Activated CD4-positive, alpha-beta memory T cell treated with anti-CD3 and anti-CD28 coated beads for 36 hours (primary cell): ENCODE results near the gene BSCL2. TPM values are rescaled to one million over a fixed set of nuclear protein-coding genes. Genes with fewer than 3 reads are reported as not detected.
"Not testable (repeated sequence)": the region's sequence is repeated elsewhere in the genome, so short reads cannot be mapped to it uniquely, and the experiment has no call there.

ENCODE experiments used
- CTCF ChIA-PET: fragments of 350-600 bp; sonication (Branson Sonifier 250); formaldehyde crosslinking; loops from one replicate; lab custom pipeline; 2021; ENCODE audit warnings: antibody characterized with exemption, inconsistent platforms; lab: Charles Lee
- POLR2A ChIA-PET: fragments of 350-600 bp; sonication (Branson Sonifier 250); formaldehyde crosslinking; loops from one replicate; lab custom pipeline; 2021; ENCODE audit warnings: antibody characterized with exemption; lab: Charles Lee
- DNase-seq: peaks from one replicate; pipeline ENCODE4 v3.0.0-alpha.2; 2020
- H3K27ac Mint-ChIP-seq: one replicate; pipeline ENCODE4 v1.8.0; 2021; ENCODE audit warnings: mixed read lengths
- H3K27me3 Mint-ChIP-seq: one replicate; pipeline ENCODE4 v1.8.0; 2021; ENCODE audit warnings: mixed read lengths
- H3K36me3 Mint-ChIP-seq: one replicate; pipeline ENCODE4 v1.8.0; 2021; ENCODE audit warnings: mixed read lengths
- H3K4me1 Mint-ChIP-seq: one replicate; pipeline ENCODE4 v1.8.0; 2021; ENCODE audit warnings: low read depth, mixed read lengths
- H3K4me3 Mint-ChIP-seq: one replicate; pipeline ENCODE4 v1.8.0; 2021; ENCODE audit warnings: mild to moderate bottlenecking, mixed read lengths
- H3K9me3 Mint-ChIP-seq: one replicate; pipeline ENCODE4 v1.8.0; 2021; ENCODE audit warnings: mixed read lengths
- intact Hi-C: fragments of 100-400 bp; cut with micrococcal nuclease; formaldehyde crosslinking; loops from one replicate; pipeline ENCODE4 v1.15.1; 2023
- total RNA-seq, 2 experiments: library from RNA; stranded (reverse); gene quantifications; one replicate each; pipeline ENCODE4 v1.2.3, GENCODE V29; 2021

BSCL2 gene
- total RNA-seq, 2 experiments from 2014 or later, result 18.0 to 20.4 TPM

DNA sequence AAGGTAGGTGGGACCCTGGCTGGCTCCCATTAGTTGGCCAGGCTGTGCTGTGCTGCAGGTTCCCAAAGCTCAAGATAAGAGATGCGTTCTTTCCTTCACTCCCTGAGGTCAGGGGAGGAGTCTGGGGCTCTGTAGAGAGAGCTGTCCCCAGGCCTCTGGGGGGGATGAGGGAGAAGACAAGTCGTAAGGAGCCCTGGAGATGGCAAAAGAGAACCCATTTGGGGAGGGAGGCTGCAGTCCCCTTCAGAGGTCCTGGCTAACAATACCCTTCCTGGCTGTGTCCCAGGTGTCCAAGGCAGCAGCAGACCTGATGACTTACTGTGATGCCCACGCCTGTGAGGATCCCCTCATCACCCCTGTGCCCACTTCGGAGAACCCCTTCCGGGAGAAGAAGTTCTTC, 1.2 kb upstream of the BSCL2 start:
- DNase-seq, result no peak
- no peaks in the 10 kb centered on the region for H3K9me3 Mint-ChIP-seq
- ChIA-PET CTCF (interaction anchor here (0.7 to 2.5 kb wide), 5 partner anchors 15 to 284 kb away, joined by 3 to 9 read pairs (median 5); partner anchors contain the start of genes HNRNPUL2 and TUT1), POLR2A (interaction anchor here (0.7 to 5.4 kb wide), 13 partner anchors 19 to 284 kb away, joined by 3 to 29 read pairs (median 8); partner anchors contain the start of genes C11orf98, CSKMT, GANAB and HNRNPUL2)
- peaks cover 33% of the 10 kb centered on the region for H3K36me3 Mint-ChIP-seq
- peak overlapping the region; percentile 95 for H3K27ac Mint-ChIP-seq
- intact Hi-C loops, result loop anchor here (2.0 to 5.0 kb wide), 4 partner anchors 44 to 116 kb away; partner anchors contain the start of genes C11orf98, CSKMT, POLR2G and TUT1
- H3K27me3 Mint-ChIP-seq, result no peaks in the 10 kb centered on the region
- peak overlapping the region; percentile 86 for H3K4me3 Mint-ChIP-seq
- peaks cover 58% of the 10 kb centered on the region for H3K4me1 Mint-ChIP-seq

DNA sequence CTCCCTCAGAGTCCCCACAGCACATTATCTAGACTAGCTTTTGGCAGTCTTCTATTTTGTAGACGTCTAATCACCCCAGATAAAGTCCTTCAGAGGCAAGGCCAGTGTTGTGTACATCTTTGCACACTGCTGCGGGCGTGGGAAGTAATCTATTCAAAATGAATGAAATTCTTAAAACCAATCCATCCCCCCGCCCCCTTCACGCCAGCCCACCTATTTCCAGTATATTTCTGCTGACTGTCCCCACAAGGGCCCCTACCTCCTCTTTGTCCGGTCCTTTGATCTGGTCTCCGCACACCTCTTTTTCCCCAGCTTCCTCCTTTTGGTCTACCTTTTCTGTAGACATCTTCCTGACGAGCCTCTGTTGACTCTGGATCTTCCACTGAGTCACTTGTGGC, 375 bp downstream of the BSCL2 start:
- Mint-ChIP-seq H3K27me3 (no peaks in the 10 kb centered on the region), H3K36me3 (peaks cover 28% of the 10 kb centered on the region), H3K4me1 (peaks cover 50% of the 10 kb centered on the region), H3K27ac (no peak overlapping the region), H3K4me3 (peak overlapping the region; percentile 32), H3K9me3 (no peaks in the 10 kb centered on the region)
- no peak for DNase-seq
- CTCF ChIA-PET, result interaction anchor here (1.1 to 2.0 kb wide), 3 partner anchors 12 to 282 kb away, joined by 3 to 8 read pairs (median 6); no protein-coding TSS in a partner anchor
- intact Hi-C loops, result loop anchor here (5.0 kb wide), 2 partner anchors 45 to 115 kb away; partner anchors contain the start of genes TUT1 and ZBTB3
- POLR2A ChIA-PET, result interaction anchor here (1.0 to 5.4 kb wide), 5 partner anchors 35 to 134 kb away, joined by 5 to 29 read pairs (median 8); partner anchors contain the start of genes C11orf98, CSKMT, INTS5 and LBHD1

DNA sequence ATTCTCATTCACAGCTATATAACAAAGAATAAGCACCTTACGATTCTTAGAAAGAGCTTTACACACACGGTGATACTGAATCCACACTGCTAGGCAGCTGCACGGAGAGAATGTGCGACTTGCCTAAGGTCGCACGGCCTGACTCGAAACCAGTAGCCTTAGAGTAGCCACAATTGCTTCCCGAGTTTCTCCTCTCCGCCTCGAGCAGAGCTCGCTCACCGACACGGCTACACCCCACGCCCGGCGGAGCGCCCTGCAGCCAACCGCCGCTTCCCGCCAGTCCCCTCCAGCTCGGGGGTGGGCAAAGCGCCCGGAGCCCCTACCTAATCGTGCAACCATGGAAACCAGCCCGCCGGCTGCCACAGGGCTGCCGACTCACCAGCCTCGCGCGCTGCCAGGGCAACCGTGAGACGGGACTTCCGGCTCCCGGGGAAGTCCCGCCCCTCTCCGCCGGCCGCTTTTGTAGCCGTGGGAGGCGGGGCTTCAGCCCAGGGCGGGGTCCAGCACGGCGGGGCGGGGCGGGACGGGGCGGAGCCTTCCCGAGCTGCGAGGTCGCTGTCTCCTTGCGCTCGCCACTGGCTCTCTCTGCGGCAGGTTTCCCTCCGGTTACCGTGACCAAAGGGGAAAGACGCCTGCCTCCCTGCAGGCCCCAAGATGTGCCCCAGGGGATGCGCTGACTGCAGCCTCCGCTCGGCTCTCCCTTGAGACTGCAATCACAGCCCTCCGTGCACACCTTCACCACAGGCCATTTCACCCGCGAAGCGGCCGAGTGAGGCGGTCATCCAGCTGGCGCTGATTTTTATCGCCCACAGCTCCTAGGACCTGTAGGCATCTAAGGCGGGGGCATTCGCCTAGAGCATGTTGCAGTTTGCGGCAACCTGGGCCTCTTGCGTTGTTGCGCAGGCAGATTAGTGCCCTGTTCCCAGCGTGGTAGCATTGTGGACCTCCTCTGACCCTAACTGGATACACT, 1.1 kb downstream of the BSCL2 start:
- H3K9me3 Mint-ChIP-seq, result no peaks in the 10 kb centered on the region
- intact Hi-C loops, result loop anchor here (5.0 kb wide), 2 partner anchors 46 to 114 kb away; partner anchors contain the start of genes TUT1 and ZBTB3
- peaks cover 30% of the 10 kb centered on the region for H3K36me3 Mint-ChIP-seq
- DNase-seq, result peak; percentile 96
- no peaks in the 10 kb centered on the region for H3K27me3 Mint-ChIP-seq
- ChIA-PET POLR2A (interaction anchor here (0.8 to 5.4 kb wide), 9 partner anchors 17 to 134 kb away, joined by 3 to 29 read pairs (median 5); partner anchors contain the start of genes B3GAT3, C11orf98, CSKMT and GANAB), CTCF (interaction anchor here (0.6 to 2.0 kb wide), 7 partner anchors 9 to 281 kb away, joined by 3 to 8 read pairs (median 4); partner anchors contain the start of genes HNRNPUL2, STX5 and TTC9C)
- peak overlapping the region; percentile 70 for H3K27ac Mint-ChIP-seq
- peak overlapping the region; percentile 85 for H3K4me3 Mint-ChIP-seq
- H3K4me1 Mint-ChIP-seq, result peaks cover 50% of the 10 kb centered on the region

DNA sequence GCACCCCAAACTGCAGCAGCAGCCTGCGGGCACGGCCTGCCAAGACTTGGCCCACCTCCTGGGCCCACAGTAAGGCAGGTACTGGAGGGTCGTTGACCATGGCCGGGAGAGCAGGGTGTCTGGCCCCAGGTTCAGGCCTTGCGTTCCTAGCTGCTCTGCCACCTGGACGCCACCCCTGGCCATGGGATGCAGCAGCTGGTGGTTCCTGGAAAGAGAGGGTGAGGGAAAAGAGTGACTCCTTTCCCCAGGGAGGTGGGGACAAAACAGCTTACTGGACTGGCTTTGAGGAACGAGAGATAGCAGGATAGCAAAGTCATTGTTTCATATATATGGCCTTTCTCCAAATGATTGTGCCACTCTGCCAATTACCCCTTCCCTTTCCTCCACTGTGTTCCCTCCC, 1.8 kb downstream of the BSCL2 start:
- CTCF ChIA-PET, result interaction anchor here (0.5 to 2.0 kb wide), 7 partner anchors 8 to 281 kb away, joined by 3 to 8 read pairs (median 4); partner anchors contain the start of genes HNRNPUL2 and TTC9C
- POLR2A ChIA-PET, result interaction anchor here (0.8 to 5.4 kb wide), 7 partner anchors 16 to 135 kb away, joined by 3 to 29 read pairs (median 5); partner anchors contain the start of genes B3GAT3, GANAB, INTS5 and LBHD1
- H3K36me3 Mint-ChIP-seq, result peaks cover 29% of the 10 kb centered on the region
- no peak for DNase-seq
- intact Hi-C loops, result loop anchor here (5.0 kb wide), 2 partner anchors 47 to 113 kb away; partner anchors contain the start of genes TUT1 and ZBTB3
- peak overlapping the region; percentile 70 for H3K27ac Mint-ChIP-seq
- no peaks in the 10 kb centered on the region for H3K9me3 Mint-ChIP-seq
- H3K4me3 Mint-ChIP-seq, result peak overlapping the region; percentile 85
- H3K4me1 Mint-ChIP-seq, result peaks cover 45% of the 10 kb centered on the region
- no peaks in the 10 kb centered on the region for H3K27me3 Mint-ChIP-seq

DNA sequence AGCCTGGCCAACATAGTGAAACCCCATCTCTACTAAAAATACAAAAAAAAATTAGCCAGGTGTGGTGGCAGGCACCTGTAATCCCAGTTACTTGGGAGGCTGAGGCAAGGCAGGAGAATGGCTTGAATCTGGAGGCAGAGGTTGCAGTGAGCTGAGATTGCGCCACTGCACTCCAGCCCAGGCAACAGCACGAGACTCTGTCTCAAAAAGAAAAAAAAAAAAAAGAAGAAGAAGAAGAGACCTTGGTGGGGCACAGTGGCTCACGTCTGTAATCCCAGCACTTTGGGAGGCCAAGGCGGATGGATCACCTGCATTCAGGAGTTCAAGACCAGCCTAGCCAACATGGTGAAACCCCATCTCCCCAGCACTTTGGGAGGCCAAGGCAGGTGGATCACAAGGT, 3.3 kb downstream of the BSCL2 start:
- H3K27ac Mint-ChIP-seq, POLR2A ChIA-PET, DNase-seq, intact Hi-C loops, H3K4me3 Mint-ChIP-seq, H3K27me3 Mint-ChIP-seq, H3K9me3 Mint-ChIP-seq: not testable (repeated sequence)
- H3K4me1 Mint-ChIP-seq, result peaks cover 39% of the 10 kb centered on the region
- H3K36me3 Mint-ChIP-seq, result peaks cover 20% of the 10 kb centered on the region
- CTCF ChIA-PET, result interaction anchor here (0.6 kb wide), 1 partner anchor 63 kb away, joined by 3 read pairs; no protein-coding TSS in a partner anchor

DNA sequence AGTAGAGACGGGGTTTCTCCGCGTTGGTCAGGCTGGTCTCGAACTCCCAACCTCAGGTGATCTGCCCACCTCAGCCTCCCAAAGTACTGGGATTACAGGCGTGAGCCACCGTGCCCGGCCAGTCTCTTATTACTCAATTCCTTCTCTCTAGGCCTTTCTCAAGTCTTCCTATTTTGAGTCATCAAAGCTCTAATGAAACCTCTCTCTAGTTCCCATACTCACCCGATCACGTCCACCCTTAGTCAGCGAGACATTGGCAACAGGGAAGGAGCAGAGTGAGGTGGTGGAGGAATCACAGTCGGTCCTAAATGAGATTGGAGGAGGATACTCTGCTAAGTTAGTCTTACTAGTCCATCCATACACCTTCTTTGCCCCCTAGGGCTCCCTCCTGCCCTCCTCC, 5.0 kb downstream of the BSCL2 start:
- H3K27me3 Mint-ChIP-seq, result no peaks in the 10 kb centered on the region
- H3K9me3 Mint-ChIP-seq, result no peaks in the 10 kb centered on the region
- no peak overlapping the region for H3K27ac Mint-ChIP-seq
- DNase-seq, result peak; percentile 33
- peaks cover 24% of the 10 kb centered on the region for H3K4me1 Mint-ChIP-seq
- H3K36me3 Mint-ChIP-seq, result peaks cover 18% of the 10 kb centered on the region
- intact Hi-C loops, result no loop called here
- ChIA-PET CTCF (interaction anchor here (1.6 to 1.9 kb wide), 2 partner anchors 8 to 21 kb away, joined by 5 to 9 read pairs; no protein-coding TSS in a partner anchor), POLR2A (no interaction called here)
- H3K4me3 Mint-ChIP-seq, result no peak overlapping the region

DNA sequence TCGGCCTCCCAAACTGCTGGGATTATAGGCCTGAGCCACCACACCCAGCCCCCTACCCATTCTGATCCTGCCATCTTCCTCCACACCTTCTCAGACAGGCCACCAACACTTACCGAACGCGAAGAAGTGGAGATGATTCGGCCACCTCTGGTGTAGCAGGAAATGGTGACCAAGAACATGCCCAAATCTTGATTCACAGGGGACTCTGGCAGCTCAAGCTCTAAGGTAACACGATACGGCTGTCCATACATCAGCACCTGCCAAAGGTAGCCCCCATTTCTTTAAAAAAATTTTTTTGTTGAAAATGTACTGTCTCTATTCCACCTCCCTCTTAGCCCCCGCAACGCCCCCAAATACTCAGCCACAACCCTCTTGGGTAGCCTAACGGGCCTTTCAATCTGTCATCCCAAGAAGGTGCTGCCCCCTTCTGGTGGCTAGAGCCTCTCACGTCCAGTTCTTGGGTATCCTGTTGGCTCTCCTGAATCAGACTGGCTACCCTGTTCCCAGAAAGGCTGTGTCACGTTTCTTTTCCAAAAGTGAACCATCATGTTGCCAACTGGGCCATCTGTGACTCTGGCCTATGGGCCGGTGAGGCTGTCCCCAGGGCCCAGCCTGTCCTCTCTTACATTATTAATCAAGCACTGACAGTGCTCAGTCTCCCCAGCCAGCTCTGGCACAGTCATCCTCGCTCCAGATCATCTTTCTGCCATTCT, 12.6 kb downstream of the BSCL2 start:
- no peak overlapping the region for H3K27ac Mint-ChIP-seq
- POLR2A ChIA-PET, result interaction anchor here (1.5 kb wide), 1 partner anchor 103 kb away, joined by 4 read pairs; the partner anchor contains the start of gene TUT1
- intact Hi-C loops, result loop anchor here (1.0 to 5.0 kb wide), 3 partner anchors 82 to 314 kb away; partner anchors contain the start of genes EML3 and ROM1

DNA sequence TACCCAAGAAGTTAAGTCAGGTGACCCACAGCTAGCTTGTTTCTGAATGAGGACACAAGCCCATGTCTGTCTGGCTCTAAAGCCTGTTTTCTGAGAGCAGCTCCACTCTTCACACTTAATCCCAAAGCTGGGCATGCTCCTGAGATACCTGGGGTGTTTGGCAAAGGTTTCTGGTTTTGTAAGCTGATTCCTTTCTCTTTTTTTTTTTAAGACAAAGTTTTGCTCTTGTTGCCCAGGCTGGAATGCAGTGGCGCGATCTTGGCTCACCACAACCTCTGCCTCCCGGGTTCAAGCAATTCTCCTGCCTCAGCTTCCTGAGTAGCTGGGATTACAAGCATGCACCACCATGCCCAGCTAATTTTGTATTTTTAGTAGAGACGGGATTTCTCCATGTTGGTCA, 13.6 kb downstream of the BSCL2 start:
- ChIA-PET CTCF (interaction anchor here (0.7 to 2.7 kb wide), 27 partner anchors 9 to 299 kb away, joined by 3 to 32 read pairs (median 5); partner anchors contain the start of genes C11orf98, CSKMT, EEF1G and HNRNPUL2), POLR2A (interaction anchor here (1.1 kb wide), 2 partner anchors 16 to 22 kb away, joined by 3 read pairs; partner anchors contain the start of genes LBHD1 and UQCC3)
- H3K27me3 Mint-ChIP-seq, H3K4me3 Mint-ChIP-seq, DNase-seq, H3K27ac Mint-ChIP-seq, H3K4me1 Mint-ChIP-seq, H3K9me3 Mint-ChIP-seq: not testable (repeated sequence)
- intact Hi-C loops, result loop anchor here (1.0 to 5.0 kb wide), 3 partner anchors 81 to 313 kb away; partner anchors contain the start of genes EML3 and ROM1
- peaks cover 22% of the 10 kb centered on the region for H3K36me3 Mint-ChIP-seq

More for the DNA sequence above, 12.6 kb downstream of the BSCL2 start:
- Mint-ChIP-seq H3K4me1 (peaks cover 5% of the 10 kb centered on the region), H3K36me3 (peaks cover 20% of the 10 kb centered on the region), H3K4me3 (no peak overlapping the region), H3K9me3 (no peaks in the 10 kb centered on the region), H3K27me3 (no peaks in the 10 kb centered on the region)
- peak; percentile 81 for DNase-seq
- CTCF ChIA-PET, result interaction anchor here (0.5 to 2.7 kb wide), 40 partner anchors 8 to 313 kb away, joined by 3 to 32 read pairs (median 4); partner anchors contain the start of genes C11orf98, CSKMT, EEF1G and HNRNPUL2

DNA sequence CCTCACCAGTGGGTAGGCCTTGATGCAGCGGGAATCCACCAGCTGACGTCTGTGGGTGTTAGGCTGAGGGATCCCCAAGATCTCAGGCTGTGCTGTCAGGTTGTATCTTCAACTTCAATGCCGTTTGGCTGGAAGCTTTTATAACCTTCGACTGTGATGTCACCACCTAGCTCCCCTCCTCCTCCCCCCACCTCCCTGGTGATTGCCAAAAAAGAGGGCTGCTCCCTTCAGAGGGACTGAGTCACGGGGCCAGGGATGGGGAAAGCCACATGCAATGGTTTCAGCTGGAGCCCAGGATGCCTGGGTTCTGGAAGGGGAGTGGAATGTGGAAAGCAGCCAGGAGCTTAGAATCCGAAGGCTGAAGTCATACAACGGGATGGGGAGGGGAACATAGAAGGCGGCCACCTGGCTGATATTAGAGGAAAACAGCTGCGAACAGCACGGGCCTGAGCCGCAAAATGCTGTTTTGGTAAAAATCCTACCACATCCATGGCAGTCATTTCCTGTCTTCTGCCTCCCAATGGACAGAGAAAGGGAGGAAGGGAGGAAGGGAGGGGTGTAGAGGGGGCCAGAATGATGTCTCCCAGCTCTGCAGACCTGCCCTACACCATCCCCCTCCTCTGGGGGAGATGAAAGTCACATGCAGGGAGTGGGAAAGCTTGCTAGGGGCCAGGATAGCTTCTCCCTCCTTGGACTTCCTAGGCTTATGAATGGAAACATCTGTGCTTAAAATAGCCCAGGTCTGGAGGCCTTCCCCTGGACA, 17.6 kb downstream of the BSCL2 start, which contains the start of gene LRRN4CL:
TSS of gene LRRN4CL (minus strand) at position 110 of the 763 bp plus-strand sequence. CDS start 1,022 bp downstream, outside the sequence.
- no peaks in the 10 kb centered on the region for H3K9me3 Mint-ChIP-seq
- H3K36me3 Mint-ChIP-seq, result peaks cover 21% of the 10 kb centered on the region
- no peak within 1 kb of the TSS for H3K4me3 Mint-ChIP-seq
- H3K4me1 Mint-ChIP-seq, result peaks cover under 1% of the 10 kb centered on the region
- H3K27ac Mint-ChIP-seq, result no peak within 1 kb of the TSS
- H3K27me3 Mint-ChIP-seq, result peaks cover 8% of the 10 kb centered on the region
- no peak for DNase-seq
- ChIA-PET POLR2A (interaction anchor here (0.6 to 1.2 kb wide), 3 partner anchors 16 to 97 kb away, joined by 3 to 4 read pairs (median 3); no protein-coding TSS in a partner anchor), CTCF (interaction anchor here (1.0 to 1.7 kb wide), 4 partner anchors 9 to 265 kb away, joined by 3 to 5 read pairs (median 4); partner anchors contain the start of gene ZBTB3)
- intact Hi-C loops, result loop anchor here (5.0 kb wide), 1 partner anchor 77 kb away; the partner anchor contains the start of genes EML3 and ROM1

DNA sequence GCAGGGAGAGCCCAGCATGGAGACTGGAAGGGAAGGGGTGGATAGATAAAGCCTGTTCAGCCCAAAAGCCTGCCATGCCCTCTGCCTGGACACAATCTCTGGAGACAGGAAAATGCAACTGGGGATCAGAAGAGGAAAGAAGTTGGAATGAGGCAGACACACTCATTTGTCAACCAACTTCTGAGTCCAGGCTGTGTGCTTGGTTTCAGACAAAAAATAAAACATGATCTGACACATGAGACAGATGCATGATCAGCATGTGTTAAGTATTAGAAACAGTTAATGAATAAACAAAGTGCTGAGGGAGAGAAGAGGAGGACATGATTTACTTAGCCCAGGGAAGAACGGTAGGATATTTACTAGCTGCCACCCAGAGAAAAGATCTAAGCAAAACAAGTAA, 18.7 kb downstream of the BSCL2 start:
- intact Hi-C loops, result no loop called here
- peaks cover 18% of the 10 kb centered on the region for H3K36me3 Mint-ChIP-seq
- ChIA-PET CTCF (no interaction called here), POLR2A (no interaction called here)
- H3K4me3 Mint-ChIP-seq, result no peak overlapping the region
- no peak overlapping the region for H3K27ac Mint-ChIP-seq
- H3K27me3 Mint-ChIP-seq, result peaks cover 8% of the 10 kb centered on the region
- no peaks in the 10 kb centered on the region for H3K4me1 Mint-ChIP-seq
- no peak for DNase-seq
- H3K9me3 Mint-ChIP-seq, result no peaks in the 10 kb centered on the region
